WI38 (cell line): ENCODE measurements around the gene LATS1.

Source experiments
- H3K4me3 ChIP-seq: 2 replicates; pipeline ENCODE4 v1.5.1; 2011; ENCODE audit warnings: low read depth, mild to moderate bottlenecking, control low read depth, low read length
- CTCF ChIP-seq: IDR thresholded peaks from 2 replicates; pipeline ENCODE4 v1.5.1; 2012; ENCODE audit warnings: low read depth, mild to moderate bottlenecking, control low read depth, low read length

Gene LATS1

DNA sequence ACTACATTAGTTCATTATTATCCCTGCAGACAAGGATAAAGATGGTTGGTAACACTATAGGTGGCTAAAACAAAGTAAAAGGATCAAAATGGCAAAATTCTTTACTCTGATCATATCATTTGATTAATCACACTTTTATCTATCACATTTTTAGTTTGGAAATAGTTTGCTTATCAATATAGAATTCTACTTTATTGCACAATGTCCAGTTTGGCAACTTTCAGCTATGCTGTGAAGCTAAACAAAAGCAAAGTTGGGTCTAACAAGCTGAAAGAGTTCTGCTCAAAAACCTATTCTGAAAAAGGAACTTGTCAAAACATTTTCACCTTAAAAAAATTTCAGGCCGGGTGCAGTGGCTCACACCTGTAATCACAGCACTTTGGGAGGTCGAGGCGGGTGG lies 7.9 kb upstream of the LATS1 start:
- TF ChIP-seq CTCF: no peak
- H3K4me3 ChIP-seq: no peak overlapping the region

- TF ChIP-seq CTCF: peak; percentile 79
- H3K4me3 ChIP-seq: no peak overlapping the region
Observed at GRCh38 chr6:149723771-149724417, 6.0 kb upstream of the LATS1 start.

DNA sequence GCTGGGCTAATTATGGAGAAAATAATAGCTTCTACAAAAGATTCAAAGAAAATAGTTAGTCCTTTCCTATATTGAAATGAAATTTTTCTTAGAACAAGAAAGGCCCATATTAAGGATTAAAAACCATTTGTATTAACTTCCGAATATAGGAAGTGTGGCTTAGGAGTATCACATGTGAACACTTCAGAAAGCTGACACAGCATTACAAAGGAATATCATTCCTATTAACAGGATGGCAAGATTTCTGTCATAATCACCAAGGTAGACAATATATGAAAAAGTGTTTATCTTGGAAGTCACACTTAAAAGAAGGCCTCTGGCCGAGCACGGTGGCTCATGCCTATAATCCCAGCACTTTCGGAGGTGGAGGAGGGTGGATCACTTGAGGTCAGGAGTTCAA lies 5.4 kb upstream of the LATS1 start:
- H3K4me3 ChIP-seq: no peak overlapping the region
- no peak for TF ChIP-seq CTCF

- H3K4me3 ChIP-seq: no peak overlapping the region
- TF ChIP-seq CTCF: no peak
Observed at GRCh38 chr6:149719531-149719930, 1.6 kb upstream of the LATS1 start.

GRCh38 chr6:149717255-149717587 lies 680 bp downstream of the LATS1 start:
- no peak for TF ChIP-seq CTCF
- peak overlapping the region; percentile 77 for H3K4me3 ChIP-seq

- H3K4me3 ChIP-seq: peak overlapping the region; percentile 77
- no peak for TF ChIP-seq CTCF
Observed at GRCh38 chr6:149716181-149716963, 1.5 kb downstream of the LATS1 start.

- TF ChIP-seq CTCF: no peak
Observed at GRCh38 chr6:149714442-149714841, 3.5 kb downstream of the LATS1 start.

More at GRCh38 chr6:149714442-149714841, 3.5 kb downstream of the LATS1 start:
- H3K4me3 ChIP-seq: no peak overlapping the region
